GM18873 (cell line): Measurements from ENCODE around the gene C1orf21.

Source experiments
- ATAC-seq: cut with Tn5 transposase; IDR thresholded peaks from one replicate; pipeline ENCODE4 v1.9.1; 2021; ENCODE audit warnings: mild to moderate bottlenecking, moderate library complexity, moderate number of reproducible peaks; ENCODE audit not compliant: unreplicated experiment, low FRiP score

C1orf21 gene

DNA sequence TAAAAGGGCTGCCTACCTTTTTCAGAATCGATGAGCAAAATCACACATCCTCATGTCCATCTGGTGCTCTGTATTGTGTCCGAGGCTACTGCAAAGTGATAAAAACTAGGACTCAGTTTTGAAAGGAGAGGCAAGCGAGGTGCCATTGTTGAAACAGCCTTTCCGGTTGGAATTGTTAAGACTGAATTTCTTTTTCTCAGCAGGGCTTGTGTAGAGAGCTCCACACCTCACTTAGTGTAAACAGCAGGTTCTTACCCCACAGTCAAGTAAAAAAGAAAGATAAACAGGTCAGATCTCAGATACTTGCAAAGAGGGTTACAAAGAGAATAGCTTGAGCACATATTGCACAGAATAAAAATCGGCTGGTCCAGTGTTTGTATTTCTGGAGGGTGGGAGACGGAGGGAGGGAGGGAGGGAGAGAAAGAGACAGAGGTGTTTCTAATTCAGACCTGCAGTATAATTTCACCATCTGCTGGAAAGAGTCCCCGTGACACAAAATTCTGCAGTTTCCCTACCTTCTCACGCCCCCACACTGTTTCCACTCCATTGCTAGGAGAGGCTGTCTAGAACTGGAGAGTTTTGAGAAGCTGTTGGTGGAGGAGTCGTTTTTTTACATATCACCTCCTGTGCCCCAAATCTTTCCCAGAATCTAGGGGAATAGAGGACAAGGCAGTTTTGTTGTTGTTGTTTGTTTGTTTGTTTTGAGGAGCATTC, 285.3 kb downstream of the C1orf21 start:
- no peak for ATAC-seq

DNA sequence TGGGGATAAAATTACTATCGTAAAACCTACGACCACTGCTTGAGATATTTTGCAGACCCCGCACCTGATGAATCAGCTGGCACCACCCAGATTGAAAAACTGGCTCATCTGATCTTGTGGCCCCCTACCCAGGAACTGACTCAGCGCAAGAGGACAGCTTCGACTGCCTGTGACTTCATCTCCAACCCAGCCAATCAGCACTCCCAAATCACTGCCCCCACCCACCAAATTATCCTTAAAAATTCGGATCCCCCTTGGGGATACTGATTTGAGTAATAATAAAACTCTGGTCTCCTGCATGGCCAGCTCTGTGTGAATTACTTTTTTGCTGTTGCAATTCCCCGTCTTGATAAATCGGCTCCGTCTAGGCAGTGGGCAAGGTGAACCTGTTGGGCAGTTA, 286.5 kb downstream of the C1orf21 start:
- no peak for ATAC-seq

DNA sequence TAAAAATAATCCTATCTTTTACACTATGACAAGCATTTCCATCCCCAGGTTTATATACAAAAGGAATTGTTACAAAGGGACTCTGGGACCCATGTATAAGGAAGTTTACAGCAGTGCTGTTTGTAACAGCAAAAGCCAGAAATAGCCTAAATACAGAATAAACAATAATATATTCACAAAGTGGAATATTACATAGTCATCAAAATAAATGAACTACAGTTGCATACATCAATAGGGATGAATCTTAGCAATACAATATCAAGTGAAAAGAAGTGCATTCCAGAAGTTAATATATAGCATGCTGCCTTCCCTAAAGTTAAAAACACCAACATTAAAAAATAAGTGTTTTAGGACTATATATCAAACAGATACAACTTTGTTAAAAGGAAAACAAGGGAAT, 290.5 kb downstream of the C1orf21 start:
- ATAC-seq, result no peak
